ENCODE data around the gene PARP4.
"Not testable (repeated sequence)": the region's sequence is repeated elsewhere in the genome, so short reads cannot be mapped to it uniquely, and the experiment has no call there.

PARP4 gene

DNA sequence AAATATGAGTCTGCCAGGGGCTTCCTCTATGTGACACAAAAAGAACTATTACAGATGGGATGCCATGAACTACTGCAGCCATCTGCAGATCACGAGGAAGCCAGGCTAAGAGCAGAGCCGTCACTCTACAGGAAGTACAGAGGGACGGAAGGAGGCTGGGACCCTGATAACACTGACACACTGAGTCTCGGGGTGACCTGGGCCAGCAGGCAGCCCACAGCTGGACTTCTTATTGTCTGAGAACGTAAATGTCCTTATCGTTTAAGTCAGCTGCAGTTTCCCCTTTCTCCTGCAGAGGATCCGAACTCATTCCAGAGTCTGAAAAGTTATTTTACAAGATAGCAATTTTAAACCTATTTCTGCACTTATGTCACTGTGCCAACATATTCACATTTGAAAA lies 20.7 kb downstream of the PARP4 start:
- no peak for TF ChIP-seq CTCF (IDR thresholded peaks at IDR 0.05; ENCODE audit: borderline replicate concordance, control extremely low read depth, extremely low read depth, insufficient read depth, missing control alignments)
- in situ Hi-C loops (cut with MboI; ENCODE audit: low sequenced_read_pairs, unreplicated experiment) = no loop called here
- no peak for DNase-seq (ENCODE audit: low spot score)

- in situ Hi-C loops (cut with MboI; ENCODE audit: low sequenced_read_pairs, unreplicated experiment) = no loop called here
- DNase-seq (ENCODE audit: low spot score) = no peak
- no peak for TF ChIP-seq CTCF (IDR thresholded peaks at IDR 0.05; ENCODE audit: borderline replicate concordance, control extremely low read depth, extremely low read depth, insufficient read depth, missing control alignments)
These were observed 22.9 kb downstream of the PARP4 start for GRCh38 chr13:24489721-24490120.

GRCh38 chr13:24488092-24488491 lies 24.5 kb downstream of the PARP4 start:
- in situ Hi-C loops (cut with MboI; ENCODE audit: low sequenced_read_pairs, unreplicated experiment); DNase-seq (ENCODE audit: low spot score): not testable (repeated sequence)

DNA sequence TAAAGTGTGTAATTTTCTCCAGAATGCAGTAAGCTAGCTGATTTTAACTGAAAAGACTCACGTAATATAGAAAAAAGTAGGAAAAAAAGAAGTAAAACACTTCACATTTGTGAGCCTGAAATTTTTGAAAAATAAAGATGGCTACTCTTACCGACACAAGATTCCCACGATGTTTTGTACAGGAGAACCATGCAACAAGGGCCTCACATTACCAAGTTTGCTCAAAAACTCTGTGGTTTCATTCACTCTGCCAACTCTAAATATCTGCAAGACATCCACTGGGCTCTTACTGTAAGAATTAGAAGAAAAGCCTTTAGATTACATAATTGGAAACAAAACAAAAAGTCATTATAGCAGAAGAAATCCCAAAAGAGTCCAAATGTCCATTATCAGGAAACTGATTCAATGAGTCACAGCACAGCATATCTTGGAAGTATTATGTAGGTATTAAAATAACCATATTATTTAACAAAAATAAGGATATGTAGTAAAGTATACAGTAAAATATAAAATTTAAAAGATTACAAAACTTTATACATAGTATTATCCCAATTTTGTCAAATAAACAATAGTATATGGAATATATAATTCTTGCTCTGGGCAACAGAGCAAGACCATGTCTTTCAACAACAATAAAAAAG lies 26.4 kb downstream of the PARP4 start:
- in situ Hi-C loops (cut with MboI; ENCODE audit: low sequenced_read_pairs, unreplicated experiment); DNase-seq (ENCODE audit: low spot score): not testable (repeated sequence)

DNA sequence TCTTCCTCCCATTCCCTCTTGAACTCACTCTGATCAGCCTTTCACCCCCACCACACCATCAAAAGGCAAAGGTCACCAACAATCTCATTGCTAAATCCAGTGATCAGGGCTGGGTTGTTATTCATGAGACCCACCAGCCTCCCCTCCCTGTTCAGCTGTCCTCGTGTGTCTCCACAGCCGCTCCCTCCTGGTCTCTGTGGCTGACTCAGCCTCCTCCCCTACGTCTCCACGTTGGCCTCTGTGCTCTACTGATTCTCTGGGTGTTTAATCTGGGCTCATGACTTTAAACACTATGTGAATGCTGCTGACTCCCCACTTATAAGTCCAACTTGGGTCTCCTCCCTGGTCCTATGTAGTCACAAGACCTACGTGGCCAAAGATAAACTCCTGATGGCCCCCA lies 38.9 kb downstream of the PARP4 start:
- in situ Hi-C loops (cut with MboI; ENCODE audit: low sequenced_read_pairs, unreplicated experiment) = no loop called here
- TF ChIP-seq CTCF (IDR thresholded peaks at IDR 0.05; ENCODE audit: borderline replicate concordance, control extremely low read depth, extremely low read depth, insufficient read depth, missing control alignments) = no peak
- no peak for DNase-seq (ENCODE audit: low spot score)

DNA sequence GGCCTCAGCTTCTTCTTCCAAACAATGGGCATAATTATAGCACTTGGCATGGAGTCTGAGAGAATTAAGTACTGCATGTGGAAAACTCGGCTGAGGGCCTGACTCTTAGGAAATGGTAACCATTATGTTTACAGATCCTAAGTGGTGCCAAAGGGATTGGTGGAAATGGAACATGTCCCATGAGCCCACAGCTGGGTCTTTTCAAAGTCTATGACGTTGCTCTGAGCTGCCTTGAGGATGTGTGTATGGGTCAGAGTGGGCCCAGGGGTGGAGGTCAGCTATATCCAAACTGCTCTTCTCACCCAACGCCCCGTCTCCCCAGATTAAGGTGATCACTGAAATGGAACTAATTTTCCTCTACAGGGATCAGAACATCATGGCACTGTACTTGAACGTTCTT lies 40.4 kb downstream of the PARP4 start:
- DNase-seq (ENCODE audit: low spot score); in situ Hi-C loops (cut with MboI; ENCODE audit: low sequenced_read_pairs, unreplicated experiment): not testable (repeated sequence)

- no peak for DNase-seq (ENCODE audit: low spot score)
- in situ Hi-C loops (cut with MboI; ENCODE audit: low sequenced_read_pairs, unreplicated experiment) = no loop called here
- no peak for TF ChIP-seq CTCF (IDR thresholded peaks at IDR 0.05; ENCODE audit: borderline replicate concordance, control extremely low read depth, extremely low read depth, insufficient read depth, missing control alignments)
These were observed 49.5 kb downstream of the PARP4 start for GRCh38 chr13:24463078-24463477.

DNA sequence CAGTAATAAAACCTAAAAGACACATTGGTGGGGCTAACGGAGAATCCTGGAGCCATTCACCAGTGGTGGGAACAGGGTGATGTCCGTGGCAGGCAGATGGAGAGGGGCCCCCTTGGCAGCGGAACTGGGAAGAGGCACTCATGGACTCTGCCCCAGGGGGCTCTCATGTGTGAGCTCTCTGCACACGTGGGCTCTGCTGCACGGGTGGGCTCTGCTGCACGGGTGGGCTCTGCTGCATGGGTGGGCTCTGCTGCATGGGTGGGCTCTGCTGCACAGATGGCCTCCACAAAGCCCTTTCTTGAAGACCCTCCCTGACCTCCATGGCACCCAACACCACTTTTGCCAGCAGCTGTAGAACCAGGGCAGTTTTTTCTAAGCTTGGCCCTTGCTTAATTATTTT lies 52.3 kb downstream of the PARP4 start:
- in situ Hi-C loops (cut with MboI; ENCODE audit: low sequenced_read_pairs, unreplicated experiment) = no loop called here
- no peak for DNase-seq (ENCODE audit: low spot score)
- no peak for TF ChIP-seq CTCF (IDR thresholded peaks at IDR 0.05; ENCODE audit: borderline replicate concordance, control extremely low read depth, extremely low read depth, insufficient read depth, missing control alignments)
